ENCODE results near the gene CTXND2.
"Not testable (repeated sequence)": the region's sequence is repeated elsewhere in the genome, so short reads cannot be mapped to it uniquely, and the experiment has no call there.

CTXND2 gene

GRCh38 chr1:150887018-150887417, at the start of gene CTXND2:
Gene CTXND2 (plus strand): TSS chr1:150887136. CDS start chr1:150912315, 25,179 bp downstream.
- peak in 1 of 2 experiments; percentile 39 for DNase-seq (ENCODE audit: low read depth in 1 of 2, low spot score in 1 of 2)

GRCh38 chr1:150840850-150841249, 46.1 kb upstream of the CTXND2 start:
- in situ Hi-C loops (cut with HindIII; ENCODE audit: low pct_unique_long_range_greater_than_20kb, low sequenced_read_pairs); DNase-seq (ENCODE audit: low read depth in 1 of 2, low spot score in 1 of 2): not testable (repeated sequence)

More at GRCh38 chr1:150887018-150887417, at the start of gene CTXND2:
- TF ChIP-seq JUND (IDR thresholded peaks at IDR 0.05; ENCODE audit: low read depth) = no peak
- in situ Hi-C loops (cut with HindIII; ENCODE audit: low pct_unique_long_range_greater_than_20kb, low sequenced_read_pairs) = no loop called here

GRCh38 chr1:150841626-150842025, 45.3 kb upstream of the CTXND2 start:
- no peak for DNase-seq (ENCODE audit: low read depth in 1 of 2, low spot score in 1 of 2)
- TF ChIP-seq JUND (IDR thresholded peaks at IDR 0.05; ENCODE audit: low read depth) = no peak
- in situ Hi-C loops (cut with HindIII; ENCODE audit: low pct_unique_long_range_greater_than_20kb, low sequenced_read_pairs) = no loop called here

- in situ Hi-C loops (cut with HindIII; ENCODE audit: low pct_unique_long_range_greater_than_20kb, low sequenced_read_pairs) = no loop called here
- no peak for TF ChIP-seq JUND (IDR thresholded peaks at IDR 0.05; ENCODE audit: low read depth)
- no peak for DNase-seq (ENCODE audit: low read depth in 1 of 2, low spot score in 1 of 2)
Observed at GRCh38 chr1:150842343-150842742, 44.6 kb upstream of the CTXND2 start.

GRCh38 chr1:150842964-150843363, 44.0 kb upstream of the CTXND2 start:
- no peak for DNase-seq (ENCODE audit: low read depth in 1 of 2, low spot score in 1 of 2)
- TF ChIP-seq JUND (IDR thresholded peaks at IDR 0.05; ENCODE audit: low read depth) = no peak
- in situ Hi-C loops (cut with HindIII; ENCODE audit: low pct_unique_long_range_greater_than_20kb, low sequenced_read_pairs) = no loop called here

GRCh38 chr1:150843474-150843873, 43.5 kb upstream of the CTXND2 start:
- no peak for DNase-seq (ENCODE audit: low read depth in 1 of 2, low spot score in 1 of 2)
- TF ChIP-seq JUND (IDR thresholded peaks at IDR 0.05; ENCODE audit: low read depth) = no peak
- in situ Hi-C loops (cut with HindIII; ENCODE audit: low pct_unique_long_range_greater_than_20kb, low sequenced_read_pairs) = no loop called here

- in situ Hi-C loops (cut with HindIII; ENCODE audit: low pct_unique_long_range_greater_than_20kb, low sequenced_read_pairs) = no loop called here
- DNase-seq (ENCODE audit: low read depth in 1 of 2, low spot score in 1 of 2) = no peak
- no peak for TF ChIP-seq JUND (IDR thresholded peaks at IDR 0.05; ENCODE audit: low read depth)
Observed at GRCh38 chr1:150846473-150847146, 40.3 kb upstream of the CTXND2 start.

GRCh38 chr1:150850801-150851362, 36.1 kb upstream of the CTXND2 start:
- DNase-seq (ENCODE audit: low read depth in 1 of 2, low spot score in 1 of 2); in situ Hi-C loops (cut with HindIII; ENCODE audit: low pct_unique_long_range_greater_than_20kb, low sequenced_read_pairs): not testable (repeated sequence)

GRCh38 chr1:150852734-150853133, 34.2 kb upstream of the CTXND2 start:
- in situ Hi-C loops (cut with HindIII; ENCODE audit: low pct_unique_long_range_greater_than_20kb, low sequenced_read_pairs); DNase-seq (ENCODE audit: low read depth in 1 of 2, low spot score in 1 of 2): not testable (repeated sequence)

- TF ChIP-seq JUND (IDR thresholded peaks at IDR 0.05; ENCODE audit: low read depth) = no peak
Observed at GRCh38 chr1:150863724-150864123, 23.2 kb upstream of the CTXND2 start.

GRCh38 chr1:150864200-150864599, 22.7 kb upstream of the CTXND2 start:
- in situ Hi-C loops (cut with HindIII; ENCODE audit: low pct_unique_long_range_greater_than_20kb, low sequenced_read_pairs); DNase-seq (ENCODE audit: low read depth in 1 of 2, low spot score in 1 of 2): not testable (repeated sequence)

More at GRCh38 chr1:150863724-150864123, 23.2 kb upstream of the CTXND2 start:
- DNase-seq (ENCODE audit: low read depth in 1 of 2, low spot score in 1 of 2) = no peak
- in situ Hi-C loops (cut with HindIII; ENCODE audit: low pct_unique_long_range_greater_than_20kb, low sequenced_read_pairs) = no loop called here

GRCh38 chr1:150869683-150870082, 17.3 kb upstream of the CTXND2 start:
- DNase-seq (ENCODE audit: low read depth in 1 of 2, low spot score in 1 of 2) = no peak
- in situ Hi-C loops (cut with HindIII; ENCODE audit: low pct_unique_long_range_greater_than_20kb, low sequenced_read_pairs) = no loop called here
- TF ChIP-seq JUND (IDR thresholded peaks at IDR 0.05; ENCODE audit: low read depth) = no peak

GRCh38 chr1:150872572-150872971, 14.4 kb upstream of the CTXND2 start:
- in situ Hi-C loops (cut with HindIII; ENCODE audit: low pct_unique_long_range_greater_than_20kb, low sequenced_read_pairs) = no loop called here
- no peak for DNase-seq (ENCODE audit: low read depth in 1 of 2, low spot score in 1 of 2)
- no peak for TF ChIP-seq JUND (IDR thresholded peaks at IDR 0.05; ENCODE audit: low read depth)

- in situ Hi-C loops (cut with HindIII; ENCODE audit: low pct_unique_long_range_greater_than_20kb, low sequenced_read_pairs) = no loop called here
- no peak for TF ChIP-seq JUND (IDR thresholded peaks at IDR 0.05; ENCODE audit: low read depth)
- no peak for DNase-seq (ENCODE audit: low read depth in 1 of 2, low spot score in 1 of 2)
Observed at GRCh38 chr1:150873521-150873920, 13.4 kb upstream of the CTXND2 start.

All from T47D (cell line).